Measurements from ENCODE around the gene STX10. TPM values are rescaled to one million over a fixed set of nuclear protein-coding genes. Genes with fewer than 3 reads are reported as not detected.

STX10 gene
- total and polyA plus RNA-seq, 9 of the 15 experiments (the other 6 are each of a cell fraction or from before 2014, with no cell fraction given): 0.51 to 66.3 (median 31.0) TPM

DNA sequence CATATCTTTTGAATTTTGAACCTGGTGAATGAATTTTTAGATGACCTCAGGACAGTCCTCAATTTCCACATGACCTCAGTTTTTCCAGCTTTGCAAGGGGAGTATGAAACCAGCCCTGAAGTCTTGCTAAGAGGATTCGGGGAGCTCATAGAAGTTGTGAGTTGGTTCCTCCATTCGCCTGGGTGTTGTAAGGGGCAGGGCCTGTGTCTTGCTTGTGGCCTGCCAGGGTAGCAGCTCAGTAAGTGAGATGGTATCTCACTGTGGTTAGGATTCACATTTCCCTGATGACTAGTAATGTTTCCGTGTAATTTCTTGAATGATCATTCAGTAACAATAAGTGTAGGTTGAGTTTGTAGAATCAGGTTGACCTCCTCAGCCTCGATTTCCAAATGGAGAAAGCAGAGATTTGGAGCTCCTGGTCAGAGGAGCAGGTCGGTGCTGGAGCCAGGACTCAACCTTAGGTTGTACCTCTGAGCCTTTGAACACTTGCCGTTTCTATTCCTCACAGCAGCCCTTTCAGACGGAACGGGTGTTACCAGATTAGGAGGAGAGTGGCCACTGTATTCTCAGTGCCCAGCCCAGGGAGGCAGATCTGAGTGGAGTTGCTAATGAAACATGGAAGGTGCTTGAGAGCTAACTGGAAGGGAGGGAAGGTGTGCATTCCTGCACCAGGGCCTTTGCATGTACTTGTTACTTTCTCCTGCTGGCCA lies 17.5 kb downstream of the STX10 start (continued):
- TF ChIP-seq, protein P1, sequence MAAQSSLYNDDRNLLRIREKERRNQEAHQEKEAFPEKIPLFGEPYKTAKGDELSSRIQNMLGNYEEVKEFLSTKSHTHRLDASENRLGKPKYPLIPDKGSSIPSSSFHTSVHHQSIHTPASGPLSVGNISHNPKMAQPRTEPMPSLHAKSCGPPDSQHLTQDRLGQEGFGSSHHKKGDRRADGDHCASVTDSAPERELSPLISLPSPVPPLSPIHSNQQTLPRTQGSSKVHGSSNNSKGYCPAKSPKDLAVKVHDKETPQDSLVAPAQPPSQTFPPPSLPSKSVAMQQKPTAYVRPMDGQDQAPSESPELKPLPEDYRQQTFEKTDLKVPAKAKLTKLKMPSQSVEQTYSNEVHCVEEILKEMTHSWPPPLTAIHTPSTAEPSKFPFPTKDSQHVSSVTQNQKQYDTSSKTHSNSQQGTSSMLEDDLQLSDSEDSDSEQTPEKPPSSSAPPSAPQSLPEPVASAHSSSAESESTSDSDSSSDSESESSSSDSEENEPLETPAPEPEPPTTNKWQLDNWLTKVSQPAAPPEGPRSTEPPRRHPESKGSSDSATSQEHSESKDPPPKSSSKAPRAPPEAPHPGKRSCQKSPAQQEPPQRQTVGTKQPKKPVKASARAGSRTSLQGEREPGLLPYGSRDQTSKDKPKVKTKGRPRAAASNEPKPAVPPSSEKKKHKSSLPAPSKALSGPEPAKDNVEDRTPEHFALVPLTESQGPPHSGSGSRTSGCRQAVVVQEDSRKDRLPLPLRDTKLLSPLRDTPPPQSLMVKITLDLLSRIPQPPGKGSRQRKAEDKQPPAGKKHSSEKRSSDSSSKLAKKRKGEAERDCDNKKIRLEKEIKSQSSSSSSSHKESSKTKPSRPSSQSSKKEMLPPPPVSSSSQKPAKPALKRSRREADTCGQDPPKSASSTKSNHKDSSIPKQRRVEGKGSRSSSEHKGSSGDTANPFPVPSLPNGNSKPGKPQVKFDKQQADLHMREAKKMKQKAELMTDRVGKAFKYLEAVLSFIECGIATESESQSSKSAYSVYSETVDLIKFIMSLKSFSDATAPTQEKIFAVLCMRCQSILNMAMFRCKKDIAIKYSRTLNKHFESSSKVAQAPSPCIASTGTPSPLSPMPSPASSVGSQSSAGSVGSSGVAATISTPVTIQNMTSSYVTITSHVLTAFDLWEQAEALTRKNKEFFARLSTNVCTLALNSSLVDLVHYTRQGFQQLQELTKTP (IDR thresholded peaks at IDR 0.05; ENCODE audit: low read depth in 1 of 2, partially characterized antibody in 2 of 2): no peak
- TF ChIP-seq SMAD3 (CRISPR knock-in tag; conservative IDR thresholded peaks at IDR 0.05) (no peak), ESRRA (IDR thresholded peaks at IDR 0.05; ENCODE audit: borderline replicate concordance, low read depth) (0 out of 2 replicates have a peak, but pooled peaks have one; percentile 16), KAT2B (IDR thresholded peaks at IDR 0.05; ENCODE audit: low read depth, low read length) (no peak), GATAD2A (IDR thresholded peaks at IDR 0.05) (no peak), RBM14 (IDR thresholded peaks at IDR 0.05; ENCODE audit: borderline replicate concordance, insufficient read depth, low read depth, low read length) (no peak), ARHGAP35 (IDR thresholded peaks at IDR 0.05; ENCODE audit: partially characterized antibody) (no peak), WHSC1 (IDR thresholded peaks at IDR 0.05; ENCODE audit: low read length) (no peak), MAFG (tag; conservative IDR thresholded peaks at IDR 0.05) (no peak), POU5F1 (IDR thresholded peaks at IDR 0.05; ENCODE audit: borderline replicate concordance, low read depth, low read length, partially characterized antibody) (no peak)
- TF ChIP-seq, protein P2, sequence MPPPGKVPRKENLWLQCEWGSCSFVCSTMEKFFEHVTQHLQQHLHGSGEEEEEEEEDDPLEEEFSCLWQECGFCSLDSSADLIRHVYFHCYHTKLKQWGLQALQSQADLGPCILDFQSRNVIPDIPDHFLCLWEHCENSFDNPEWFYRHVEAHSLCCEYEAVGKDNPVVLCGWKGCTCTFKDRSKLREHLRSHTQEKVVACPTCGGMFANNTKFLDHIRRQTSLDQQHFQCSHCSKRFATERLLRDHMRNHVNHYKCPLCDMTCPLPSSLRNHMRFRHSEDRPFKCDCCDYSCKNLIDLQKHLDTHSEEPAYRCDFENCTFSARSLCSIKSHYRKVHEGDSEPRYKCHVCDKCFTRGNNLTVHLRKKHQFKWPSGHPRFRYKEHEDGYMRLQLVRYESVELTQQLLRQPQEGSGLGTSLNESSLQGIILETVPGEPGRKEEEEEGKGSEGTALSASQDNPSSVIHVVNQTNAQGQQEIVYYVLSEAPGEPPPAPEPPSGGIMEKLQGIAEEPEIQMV (tag; conservative IDR thresholded peaks at IDR 0.05; ENCODE audit: low read depth): no peak

All from K562 (cell line).